ENCODE data around the gene EPSTI1.

GRCh38 chr13:43030548-43030947, 38.5 kb upstream of the EPSTI1 start:
- no peak for TF ChIP-seq EP300 (IDR thresholded peaks at IDR 0.05; ENCODE audit: borderline replicate concordance)
- TF ChIP-seq CEBPB (IDR thresholded peaks at IDR 0.05): no peak
- no peak for TF ChIP-seq TAF1 (IDR thresholded peaks at IDR 0.05; ENCODE audit: low read depth)
- TF ChIP-seq EGR1 (IDR thresholded peaks at IDR 0.05): no peak
- TF ChIP-seq REST (IDR thresholded peaks at IDR 0.05; ENCODE audit: low read depth): no peak
- no peak for TF ChIP-seq YY1 (IDR thresholded peaks at IDR 0.05; ENCODE audit: low read depth)
- TF ChIP-seq USF1 (IDR thresholded peaks at IDR 0.05): no peak
- no peak for TF ChIP-seq FOXM1 (IDR thresholded peaks at IDR 0.05; ENCODE audit: borderline replicate concordance, low read depth)
- no peak for TF ChIP-seq TCF12 (IDR thresholded peaks at IDR 0.05; ENCODE audit: low read depth)
- no peak for TF ChIP-seq MAX (IDR thresholded peaks at IDR 0.05)

Data from Ishikawa (cell line).